ENCODE results near the gene CHD8. TPM values are rescaled to one million over a fixed set of nuclear protein-coding genes. Genes with fewer than 3 reads are reported as not detected.
A peak's percentile ranks its signal among the peaks of the same experiment; 100 is the strongest.

The CHD8 gene
- total RNA-seq, 1 donor from 2014 or later: 48.0 TPM

DNA sequence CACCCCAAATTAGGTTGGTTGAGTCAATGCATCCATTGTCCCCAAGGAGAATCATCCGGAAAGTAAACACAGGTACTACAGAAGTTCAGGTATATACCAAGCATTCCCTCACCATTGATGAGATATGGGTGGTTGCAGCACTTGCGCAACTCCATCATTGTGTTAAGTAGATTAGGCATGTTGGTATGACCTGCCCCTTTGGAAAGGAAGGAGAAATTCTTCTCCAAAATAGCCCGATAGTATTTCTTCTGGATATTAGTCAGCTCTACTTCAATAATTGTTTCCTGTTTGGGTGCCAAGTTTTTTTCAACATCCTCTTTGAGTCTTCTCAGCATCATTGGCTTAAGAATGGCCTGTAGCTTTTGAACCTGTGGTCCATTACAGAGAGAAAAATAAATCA is 50.8 kb downstream of the CHD8 start:
- H3K27me3 ChIP-seq (ENCODE audit: control insufficient read depth in 3 of 3, insufficient read depth in 3 of 3, low read length in 3 of 3): no peaks in the 10 kb centered on the region
- peaks cover 63 to 90% (median 90%) of the 10 kb centered on the region in 3 donors for H3K36me3 ChIP-seq (ENCODE audit: control insufficient read depth in 3 of 3, insufficient read depth in 3 of 3, low read length in 3 of 3)
- no peaks in the 10 kb centered on the region for H3K9me3 ChIP-seq (ENCODE audit: control insufficient read depth in 3 of 3, low read length in 3 of 3)
- no peaks in the 10 kb centered on the region for H3K4me1 ChIP-seq (ENCODE audit: control insufficient read depth in 3 of 3, insufficient read depth in 3 of 3, low read length in 3 of 3)
- no peak overlapping the region for H3K9ac ChIP-seq (ENCODE audit: low read depth in 1 of 3, low read length in 3 of 3)
- no peak overlapping the region for H3K4me3 ChIP-seq (ENCODE audit: low read length in 3 of 3)
- H3K27ac ChIP-seq (ENCODE audit: low read depth, low read length): no peak overlapping the region

DNA sequence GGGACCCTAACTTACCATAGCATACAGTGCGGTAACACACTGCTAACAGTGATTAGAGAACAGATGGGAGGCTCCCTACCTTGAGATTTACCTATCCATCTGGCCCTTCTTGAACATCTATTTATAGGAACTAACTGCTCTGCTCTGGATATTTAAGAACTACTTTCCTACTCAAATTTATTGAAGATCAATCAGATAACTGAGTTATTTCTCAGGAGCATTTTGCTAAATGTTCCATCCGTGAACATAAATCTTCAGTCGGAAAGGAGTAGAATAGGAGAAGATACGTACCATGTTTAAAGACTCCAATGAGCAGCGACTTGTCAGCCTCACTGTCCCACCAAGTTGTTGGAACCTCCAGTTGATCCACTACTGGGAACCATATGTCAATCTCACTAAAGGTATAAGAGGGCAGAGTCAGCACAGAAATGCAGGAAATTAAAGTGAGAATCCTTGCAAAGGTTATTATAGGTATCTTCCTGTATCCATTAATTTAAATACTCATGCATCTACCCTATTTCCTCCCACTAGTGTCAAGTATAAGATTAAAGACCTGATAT is 56.5 kb downstream of the CHD8 start:
- no peaks in the 10 kb centered on the region for H3K9me3 ChIP-seq (ENCODE audit: control insufficient read depth in 3 of 3, low read length in 3 of 3)

DNA sequence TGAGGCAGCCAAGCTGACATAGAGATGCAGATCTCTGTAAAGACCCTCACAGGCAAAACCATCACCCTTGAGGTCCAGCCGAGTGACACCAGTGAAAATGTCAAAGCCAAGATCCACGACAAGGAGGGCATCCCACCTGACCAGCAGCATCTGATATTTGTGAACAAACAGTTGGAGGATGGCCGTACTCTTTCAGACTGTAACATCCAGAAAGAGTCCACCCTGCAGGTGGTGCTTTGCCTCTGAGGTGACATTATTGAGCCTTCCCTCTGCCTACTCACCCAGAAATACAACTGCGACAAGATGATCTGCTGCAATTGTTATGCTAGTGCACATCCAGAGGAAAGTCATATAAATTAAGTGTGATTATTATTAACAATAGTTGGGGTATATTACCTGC is 57.0 kb downstream of the CHD8 start:
- Histone ChIP-seq H3K4me3 (ENCODE audit: low read length in 3 of 3) (no peak overlapping the region), H3K36me3 (ENCODE audit: control insufficient read depth in 3 of 3, insufficient read depth in 3 of 3, low read length in 3 of 3) (peaks cover 74 to 89% (median 87%) of the 10 kb centered on the region in 3 donors), H3K4me1 (ENCODE audit: control insufficient read depth in 3 of 3, insufficient read depth in 3 of 3, low read length in 3 of 3) (no peaks in the 10 kb centered on the region)

More for the DNA sequence above, 56.5 kb downstream of the CHD8 start:
- no peak overlapping the region for H3K9ac ChIP-seq (ENCODE audit: low read depth in 1 of 3, low read length in 3 of 3)
- H3K4me1 ChIP-seq (ENCODE audit: control insufficient read depth in 3 of 3, insufficient read depth in 3 of 3, low read length in 3 of 3): no peaks in the 10 kb centered on the region
- no peak overlapping the region for H3K27ac ChIP-seq (ENCODE audit: low read depth, low read length)
- H3K27me3 ChIP-seq (ENCODE audit: control insufficient read depth in 3 of 3, insufficient read depth in 3 of 3, low read length in 3 of 3): no peaks in the 10 kb centered on the region
- peaks cover 70 to 86% (median 85%) of the 10 kb centered on the region in 3 donors for H3K36me3 ChIP-seq (ENCODE audit: control insufficient read depth in 3 of 3, insufficient read depth in 3 of 3, low read length in 3 of 3)
- no peak overlapping the region for H3K4me3 ChIP-seq (ENCODE audit: low read length in 3 of 3)

GRCh38 chr14:21395450-21395849 is 60.5 kb downstream of the CHD8 start:
- Histone ChIP-seq H3K27ac (ENCODE audit: low read depth, low read length) (no peak overlapping the region), H3K36me3 (ENCODE audit: control insufficient read depth in 3 of 3, insufficient read depth in 3 of 3, low read length in 3 of 3) (peaks cover 74 to 88% (median 86%) of the 10 kb centered on the region in 3 donors), H3K27me3 (ENCODE audit: control insufficient read depth in 3 of 3, insufficient read depth in 3 of 3, low read length in 3 of 3) (no peaks in the 10 kb centered on the region), H3K4me1 (ENCODE audit: control insufficient read depth in 3 of 3, insufficient read depth in 3 of 3, low read length in 3 of 3) (no peaks in the 10 kb centered on the region), H3K4me3 (ENCODE audit: low read length in 3 of 3) (no peak overlapping the region), H3K9ac (ENCODE audit: low read depth in 1 of 3, low read length in 3 of 3) (no peak overlapping the region), H3K9me3 (ENCODE audit: control insufficient read depth in 3 of 3, low read length in 3 of 3) (no peaks in the 10 kb centered on the region)

More for the DNA sequence above, 57.0 kb downstream of the CHD8 start:
- Histone ChIP-seq H3K27me3 (ENCODE audit: control insufficient read depth in 3 of 3, insufficient read depth in 3 of 3, low read length in 3 of 3) (no peaks in the 10 kb centered on the region), H3K9ac (ENCODE audit: low read depth in 1 of 3, low read length in 3 of 3) (no peak overlapping the region), H3K9me3 (ENCODE audit: control insufficient read depth in 3 of 3, low read length in 3 of 3) (no peaks in the 10 kb centered on the region), H3K27ac (ENCODE audit: low read depth, low read length) (no peak overlapping the region)

DNA sequence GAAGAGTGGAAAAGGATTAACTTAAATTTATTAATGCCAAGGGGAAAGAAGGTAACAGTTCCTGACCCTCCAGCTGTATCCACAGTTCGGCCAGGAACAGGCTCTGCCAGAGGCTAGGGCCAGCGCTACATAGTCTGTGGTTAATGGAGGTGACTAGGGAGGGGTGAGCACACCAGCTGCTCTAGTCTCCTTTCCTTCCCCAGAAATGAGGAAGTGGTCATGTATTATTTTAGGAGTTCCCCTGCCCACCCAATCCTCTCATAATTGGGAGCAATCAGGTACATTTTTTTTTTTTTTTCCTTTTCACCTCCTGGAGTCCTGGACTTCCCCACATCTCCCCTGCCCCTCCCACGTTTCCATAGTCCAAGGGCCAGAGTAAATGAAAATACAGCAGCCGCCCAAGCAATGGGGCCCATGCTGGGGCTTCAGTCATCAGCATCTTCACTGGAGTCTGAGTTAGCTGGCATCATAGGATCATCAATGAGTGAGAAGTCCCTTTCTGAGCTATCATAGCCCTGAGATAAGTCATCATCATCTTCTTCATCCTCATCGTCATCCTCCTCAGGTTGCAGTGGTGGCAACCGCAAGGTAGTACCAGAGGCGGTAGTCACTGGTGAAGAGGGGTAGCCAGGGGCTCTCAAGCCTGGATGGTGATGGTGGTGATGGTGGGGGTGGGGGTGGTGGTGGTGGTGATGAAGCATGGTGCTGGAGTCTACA is 70.6 kb downstream of the CHD8 start:
- Histone ChIP-seq H3K36me3 (ENCODE audit: control insufficient read depth in 3 of 3, insufficient read depth in 3 of 3, low read length in 3 of 3) (peaks cover 17 to 20% (median 18%) of the 10 kb centered on the region in 3 donors), H3K27ac (ENCODE audit: low read depth, low read length) (peak overlapping the region; percentile 94), H3K27me3 (ENCODE audit: control insufficient read depth in 3 of 3, insufficient read depth in 3 of 3, low read length in 3 of 3) (no peaks in the 10 kb centered on the region), H3K4me3 (ENCODE audit: low read length in 3 of 3) (no peak overlapping the region), H3K9ac (ENCODE audit: low read depth in 1 of 3, low read length in 3 of 3) (peak overlapping the region in 1 of 3 donors; percentile 7), H3K9me3 (ENCODE audit: control insufficient read depth in 3 of 3, low read length in 3 of 3) (no peaks in the 10 kb centered on the region), H3K4me1 (ENCODE audit: control insufficient read depth in 3 of 3, insufficient read depth in 3 of 3, low read length in 3 of 3) (peaks cover 7 to 15% (median 14%) of the 10 kb centered on the region in 3 donors)

DNA sequence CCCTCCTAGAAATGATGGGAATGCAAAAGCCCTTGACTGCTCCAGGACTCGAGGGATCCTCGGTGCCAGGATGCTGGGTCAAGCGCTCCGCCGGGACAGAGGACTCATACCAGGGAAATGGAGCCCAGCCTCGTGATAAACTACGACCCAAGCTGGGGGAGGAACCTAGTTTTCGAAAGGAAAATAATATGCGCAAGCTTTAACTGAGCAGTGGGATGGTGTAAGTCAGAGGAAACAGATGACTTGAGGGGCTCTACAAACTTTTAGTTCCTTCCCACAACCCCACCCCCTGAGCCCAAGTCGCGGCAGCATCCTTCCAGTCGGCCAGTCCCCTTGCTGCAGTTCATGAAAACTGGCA is 71.5 kb downstream of the CHD8 start:
- Histone ChIP-seq H3K4me3 (ENCODE audit: low read length in 3 of 3) (peak overlapping the region; percentile 82 to 99 (median 99)), H3K4me1 (ENCODE audit: control insufficient read depth in 3 of 3, insufficient read depth in 3 of 3, low read length in 3 of 3) (peaks cover 7 to 16% (median 14%) of the 10 kb centered on the region in 3 donors), H3K27me3 (ENCODE audit: control insufficient read depth in 3 of 3, insufficient read depth in 3 of 3, low read length in 3 of 3) (no peaks in the 10 kb centered on the region), H3K36me3 (ENCODE audit: control insufficient read depth in 3 of 3, insufficient read depth in 3 of 3, low read length in 3 of 3) (peaks cover 11 to 15% (median 11%) of the 10 kb centered on the region in 3 donors), H3K9me3 (ENCODE audit: control insufficient read depth in 3 of 3, low read length in 3 of 3) (no peaks in the 10 kb centered on the region), H3K9ac (ENCODE audit: low read depth in 1 of 3, low read length in 3 of 3) (peak overlapping the region; percentile 95 to 98 (median 97)), H3K27ac (ENCODE audit: low read depth, low read length) (peak overlapping the region; percentile 94)

DNA sequence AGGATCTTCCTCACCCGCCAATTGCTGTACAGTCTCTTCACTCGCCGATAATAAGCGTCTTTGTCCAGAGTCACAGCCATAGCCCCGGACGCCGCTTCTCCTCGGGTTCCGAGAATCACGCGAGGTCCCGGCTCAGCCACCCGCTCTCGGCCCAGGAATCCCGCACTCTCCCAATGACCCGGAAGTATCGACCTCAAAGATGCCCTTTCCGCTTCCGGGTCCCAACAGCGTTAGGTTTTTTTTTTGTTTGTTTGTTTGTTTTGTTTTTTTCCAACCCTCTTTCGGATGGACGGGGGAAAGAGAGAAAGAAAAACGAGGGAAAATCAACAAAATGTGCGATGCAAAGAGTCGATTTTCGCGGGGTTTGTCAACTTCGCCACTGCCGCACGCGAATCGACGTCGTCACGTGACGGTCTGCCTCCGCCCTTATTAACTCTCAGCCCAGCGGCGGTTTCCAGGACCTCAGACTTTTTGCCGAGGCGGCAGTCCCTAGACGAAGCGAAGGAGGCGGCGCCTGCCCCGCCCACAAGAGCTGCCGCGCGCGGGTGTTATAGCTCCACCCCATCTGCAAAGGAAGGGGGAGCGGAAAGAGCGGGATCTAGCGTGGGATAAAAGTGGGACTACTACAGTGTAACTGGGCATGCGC is 72.0 kb downstream of the CHD8 start, which contains the start of gene SUPT16H:
TSS of gene SUPT16H (minus strand) at position 172 of the 646 bp plus-strand sequence. CDS start at position 80, 92 bp downstream.
- H3K27me3 ChIP-seq (ENCODE audit: control insufficient read depth in 3 of 3, insufficient read depth in 3 of 3, low read length in 3 of 3): no peaks in the 10 kb centered on the region
- H3K27ac ChIP-seq (ENCODE audit: low read depth, low read length): peak within 1 kb of the TSS; percentile 94
- H3K36me3 ChIP-seq (ENCODE audit: control insufficient read depth in 3 of 3, insufficient read depth in 3 of 3, low read length in 3 of 3): peaks cover 10 to 15% (median 11%) of the 10 kb centered on the region in 3 donors
- no peaks in the 10 kb centered on the region for H3K9me3 ChIP-seq (ENCODE audit: control insufficient read depth in 3 of 3, low read length in 3 of 3)
- peak within 1 kb of the TSS; percentile 95 to 98 (median 97) for H3K9ac ChIP-seq (ENCODE audit: low read depth in 1 of 3, low read length in 3 of 3)
- peaks cover 7 to 16% (median 14%) of the 10 kb centered on the region in 3 donors for H3K4me1 ChIP-seq (ENCODE audit: control insufficient read depth in 3 of 3, insufficient read depth in 3 of 3, low read length in 3 of 3)
- H3K4me3 ChIP-seq (ENCODE audit: low read length in 3 of 3): peak within 1 kb of the TSS; percentile 82 to 99 (median 99)

GRCh38 chr14:21382886-21383847 is 72.8 kb downstream of the CHD8 start:
- H3K9ac ChIP-seq (ENCODE audit: low read depth in 1 of 3, low read length in 3 of 3): peak overlapping the region; percentile 95 to 98 (median 97)
- H3K9me3 ChIP-seq (ENCODE audit: control insufficient read depth in 3 of 3, low read length in 3 of 3): no peaks in the 10 kb centered on the region
- H3K27ac ChIP-seq (ENCODE audit: low read depth, low read length): peak overlapping the region; percentile 94
- H3K4me1 ChIP-seq (ENCODE audit: control insufficient read depth in 3 of 3, insufficient read depth in 3 of 3, low read length in 3 of 3): peaks cover 7 to 16% (median 14%) of the 10 kb centered on the region in 3 donors
- peaks cover 7 to 10% (median 7%) of the 10 kb centered on the region in 3 donors for H3K36me3 ChIP-seq (ENCODE audit: control insufficient read depth in 3 of 3, insufficient read depth in 3 of 3, low read length in 3 of 3)
- no peaks in the 10 kb centered on the region for H3K27me3 ChIP-seq (ENCODE audit: control insufficient read depth in 3 of 3, insufficient read depth in 3 of 3, low read length in 3 of 3)
- H3K4me3 ChIP-seq (ENCODE audit: low read length in 3 of 3): peak overlapping the region; percentile 82 to 99 (median 99)

DNA sequence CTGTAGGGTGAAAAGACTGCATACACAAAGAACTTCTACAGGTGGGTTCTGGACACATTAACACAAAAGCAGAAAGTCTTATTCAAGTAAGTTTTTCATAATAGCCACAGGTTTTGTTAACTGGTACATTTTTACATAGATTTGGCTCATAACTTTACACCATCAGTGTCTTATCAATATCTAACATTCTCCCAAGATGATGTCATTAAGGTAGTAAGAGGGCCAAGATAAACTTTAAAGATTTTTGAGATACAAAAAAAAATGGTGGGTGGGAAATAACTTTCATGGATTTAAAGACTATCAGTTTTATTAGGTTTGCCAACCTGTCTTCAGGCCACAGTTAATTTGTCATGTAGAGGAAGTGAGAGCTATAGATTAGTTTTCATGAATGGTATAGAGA is 73.8 kb downstream of the CHD8 start:
- Histone ChIP-seq H3K27ac (ENCODE audit: low read depth, low read length) (no peak overlapping the region), H3K9me3 (ENCODE audit: control insufficient read depth in 3 of 3, low read length in 3 of 3) (no peaks in the 10 kb centered on the region), H3K4me1 (ENCODE audit: control insufficient read depth in 3 of 3, insufficient read depth in 3 of 3, low read length in 3 of 3) (peaks cover 7 to 16% (median 14%) of the 10 kb centered on the region in 3 donors), H3K9ac (ENCODE audit: low read depth in 1 of 3, low read length in 3 of 3) (no peak overlapping the region), H3K4me3 (ENCODE audit: low read length in 3 of 3) (no peak overlapping the region), H3K36me3 (ENCODE audit: control insufficient read depth in 3 of 3, insufficient read depth in 3 of 3, low read length in 3 of 3) (peaks cover 5 to 10% (median 7%) of the 10 kb centered on the region in 3 donors), H3K27me3 (ENCODE audit: control insufficient read depth in 3 of 3, insufficient read depth in 3 of 3, low read length in 3 of 3) (no peaks in the 10 kb centered on the region)

Measured in skeletal muscle tissue (tissue), 4 donors.